Mesothelial cell of epicardium (in vitro differentiated cells): ENCODE results near the gene PROKR1. TPM values are rescaled to one million over a fixed set of nuclear protein-coding genes. Genes with fewer than 3 reads are reported as not detected.
"Not testable (repeated sequence)": the region's sequence is repeated elsewhere in the genome, so short reads cannot be mapped to it uniquely, and the experiment has no call there.

ENCODE experiments used
- DNase-seq, 2 experiments: peaks; one replicate each; pipeline ENCODE4 v3.0.0; 2021; ENCODE audit warnings: low spot score in 2 of 2; ENCODE audit not compliant: unreplicated experiment in 2 of 2
- H3K27ac Mint-ChIP-seq: 2 replicates; pipeline ENCODE4 v1.8.0; 2021; ENCODE audit warnings: mixed read lengths
- H3K27me3 Mint-ChIP-seq: 2 replicates; pipeline ENCODE4 v1.8.0; 2021; ENCODE audit warnings: low read depth, mixed read lengths
- H3K36me3 Mint-ChIP-seq: 2 replicates; pipeline ENCODE4 v1.8.0; 2021; ENCODE audit warnings: mixed read lengths
- H3K4me1 Mint-ChIP-seq: 2 replicates; pipeline ENCODE4 v1.8.0; 2021; ENCODE audit warnings: mixed read lengths
- H3K4me3 Mint-ChIP-seq: 2 replicates; pipeline ENCODE4 v1.8.0; 2021; ENCODE audit warnings: mild to moderate bottlenecking, moderate library complexity, mixed read lengths
- H3K9me3 Mint-ChIP-seq: 2 replicates; pipeline ENCODE4 v1.8.0; 2021; ENCODE audit warnings: mixed read lengths
- total RNA-seq: library from RNA; stranded (reverse); gene quantifications from 3 replicates; pipeline ENCODE4 v1.2.1, GENCODE V29; 2021
- TF ChIP-seq, protein P1 (sequence below): fragments of 200-600 bp; sonication (generic); IDR thresholded peaks from one replicate; pipeline ENCODE4 v1.5.0; 2021; ENCODE audit warnings: antibody characterized with exemption; ENCODE audit not compliant: unreplicated experiment

Gene PROKR1
- total RNA-seq, 1 donor from 2014 or later: 0.09 TPM

DNA sequence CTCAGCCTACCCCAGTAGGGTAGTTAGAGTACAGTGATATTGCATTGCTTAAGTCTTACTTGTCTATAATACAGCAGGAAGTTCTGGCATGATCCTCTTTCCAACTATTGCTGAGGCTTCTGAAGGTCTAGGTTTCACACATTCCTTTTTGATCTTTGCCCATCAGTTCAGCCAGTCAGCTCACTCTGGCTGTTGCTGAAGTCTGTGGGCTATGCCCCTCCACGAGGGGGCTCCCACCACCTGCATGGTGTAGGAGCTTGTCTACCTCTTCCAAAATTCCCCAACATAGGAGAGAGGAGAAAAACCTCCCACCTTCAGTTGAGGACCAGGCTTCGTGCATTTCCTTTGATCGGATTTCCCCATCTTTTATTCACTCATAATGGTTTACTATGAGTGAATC lies 26.3 kb downstream of the PROKR1 start:
- Mint-ChIP-seq H3K4me1 (no peaks in the 10 kb centered on the region), H3K27ac (no peak overlapping the region), H3K27me3 (peaks cover 29% of the 10 kb centered on the region), H3K4me3 (no peak overlapping the region), H3K9me3 (peaks cover 15% of the 10 kb centered on the region), H3K36me3 (no peaks in the 10 kb centered on the region)
- TF ChIP-seq, protein P1, sequence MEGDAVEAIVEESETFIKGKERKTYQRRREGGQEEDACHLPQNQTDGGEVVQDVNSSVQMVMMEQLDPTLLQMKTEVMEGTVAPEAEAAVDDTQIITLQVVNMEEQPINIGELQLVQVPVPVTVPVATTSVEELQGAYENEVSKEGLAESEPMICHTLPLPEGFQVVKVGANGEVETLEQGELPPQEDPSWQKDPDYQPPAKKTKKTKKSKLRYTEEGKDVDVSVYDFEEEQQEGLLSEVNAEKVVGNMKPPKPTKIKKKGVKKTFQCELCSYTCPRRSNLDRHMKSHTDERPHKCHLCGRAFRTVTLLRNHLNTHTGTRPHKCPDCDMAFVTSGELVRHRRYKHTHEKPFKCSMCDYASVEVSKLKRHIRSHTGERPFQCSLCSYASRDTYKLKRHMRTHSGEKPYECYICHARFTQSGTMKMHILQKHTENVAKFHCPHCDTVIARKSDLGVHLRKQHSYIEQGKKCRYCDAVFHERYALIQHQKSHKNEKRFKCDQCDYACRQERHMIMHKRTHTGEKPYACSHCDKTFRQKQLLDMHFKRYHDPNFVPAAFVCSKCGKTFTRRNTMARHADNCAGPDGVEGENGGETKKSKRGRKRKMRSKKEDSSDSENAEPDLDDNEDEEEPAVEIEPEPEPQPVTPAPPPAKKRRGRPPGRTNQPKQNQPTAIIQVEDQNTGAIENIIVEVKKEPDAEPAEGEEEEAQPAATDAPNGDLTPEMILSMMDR: no peak
- no peak for DNase-seq

DNA sequence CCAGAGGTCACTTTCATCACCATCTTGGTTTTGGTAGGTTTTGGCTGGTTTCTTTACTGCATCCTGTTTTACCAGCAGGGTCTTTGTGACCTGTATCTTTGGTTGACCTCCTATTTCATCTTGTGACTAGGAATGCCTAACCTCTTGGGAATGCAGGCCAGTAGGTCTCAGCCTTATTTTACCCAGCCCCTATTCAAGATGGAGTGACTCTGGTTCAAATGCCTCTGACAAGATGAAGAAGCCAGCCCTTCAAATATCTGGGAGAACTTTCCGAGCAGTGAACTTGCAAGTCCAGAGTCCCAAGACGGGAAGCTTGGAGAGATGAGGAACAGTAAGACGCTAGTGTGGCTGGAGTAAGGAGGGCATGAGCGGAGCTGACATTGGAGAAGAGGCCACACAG lies 28.6 kb downstream of the PROKR1 start:
- H3K36me3 Mint-ChIP-seq: no peaks in the 10 kb centered on the region
- no peak overlapping the region for H3K4me3 Mint-ChIP-seq
- TF ChIP-seq, protein P1: no peak
- H3K4me1 Mint-ChIP-seq: no peaks in the 10 kb centered on the region
- H3K27me3 Mint-ChIP-seq: peaks cover 24% of the 10 kb centered on the region
- H3K9me3 Mint-ChIP-seq: peaks cover 25% of the 10 kb centered on the region
- DNase-seq: no peak
- no peak overlapping the region for H3K27ac Mint-ChIP-seq

DNA sequence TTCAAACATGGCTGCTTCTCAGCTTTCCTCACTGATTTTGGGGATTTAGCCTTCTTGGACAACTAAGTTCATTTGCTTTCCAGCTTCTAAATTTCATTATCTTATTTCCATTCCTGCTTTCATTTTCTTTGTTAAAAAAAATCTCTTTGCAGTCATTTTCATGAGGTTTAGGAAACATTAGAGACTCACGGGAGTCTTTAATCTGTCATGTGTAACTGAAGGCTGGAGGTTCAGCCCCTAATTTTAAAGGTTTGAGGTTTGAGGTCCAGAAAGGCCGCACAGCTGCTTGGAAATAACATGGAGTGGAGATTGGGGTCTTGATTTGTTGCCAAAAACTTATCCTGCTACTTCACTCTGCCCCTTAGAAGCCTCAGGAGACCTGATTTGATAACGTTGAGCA lies 30.3 kb downstream of the PROKR1 start:
- no peak overlapping the region for H3K4me3 Mint-ChIP-seq
- no peaks in the 10 kb centered on the region for H3K36me3 Mint-ChIP-seq
- peaks cover 16% of the 10 kb centered on the region for H3K9me3 Mint-ChIP-seq
- peaks cover 23% of the 10 kb centered on the region for H3K27me3 Mint-ChIP-seq
- TF ChIP-seq, protein P1: no peak
- H3K27ac Mint-ChIP-seq: no peak overlapping the region
- H3K4me1 Mint-ChIP-seq: no peaks in the 10 kb centered on the region
- no peak for DNase-seq

DNA sequence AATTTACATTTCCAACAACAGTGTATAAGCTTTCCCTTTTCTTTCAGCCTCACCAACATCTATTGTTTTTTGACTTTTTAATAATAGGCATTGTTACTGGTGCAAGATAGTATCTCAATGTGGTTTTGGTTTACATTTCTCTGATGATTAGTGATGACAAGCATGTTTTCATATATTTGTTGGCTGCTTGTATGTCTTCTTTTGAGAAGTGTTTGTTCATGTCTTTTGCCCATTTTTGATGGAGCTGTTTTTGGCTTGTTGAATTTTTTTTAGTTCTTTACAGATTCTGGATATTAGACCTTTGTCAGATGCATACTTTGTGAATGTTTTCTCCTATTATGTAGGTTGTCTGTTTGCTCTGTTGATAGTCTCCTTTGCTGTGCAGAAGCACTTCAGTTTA lies 32.1 kb downstream of the PROKR1 start:
- no peak overlapping the region for H3K4me3 Mint-ChIP-seq
- H3K4me1 Mint-ChIP-seq: no peaks in the 10 kb centered on the region
- peaks cover 19% of the 10 kb centered on the region for H3K9me3 Mint-ChIP-seq
- peaks cover 14% of the 10 kb centered on the region for H3K27me3 Mint-ChIP-seq
- DNase-seq: no peak
- no peaks in the 10 kb centered on the region for H3K36me3 Mint-ChIP-seq
- H3K27ac Mint-ChIP-seq: no peak overlapping the region
- TF ChIP-seq, protein P1: no peak

DNA sequence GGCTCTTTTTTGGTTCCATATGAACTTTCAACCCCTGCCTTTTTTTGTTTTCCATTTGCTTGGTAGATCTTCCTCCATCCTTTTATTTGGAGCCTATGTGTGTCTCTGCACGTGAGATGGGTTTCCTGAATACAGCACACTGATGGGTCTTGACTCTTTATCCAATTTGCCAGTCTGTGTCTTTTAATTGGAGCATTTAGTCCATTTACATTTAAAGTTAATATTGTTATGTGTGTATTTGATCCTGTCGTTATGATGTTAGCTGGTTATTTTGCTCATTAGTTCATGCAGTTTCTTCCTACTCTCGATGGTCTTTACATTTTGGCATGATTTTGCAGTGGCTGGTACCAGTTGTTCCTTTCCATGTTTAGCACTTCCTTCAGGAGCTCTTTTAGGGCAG lies 34.5 kb downstream of the PROKR1 start:
- DNase-seq, H3K4me1 Mint-ChIP-seq, H3K27me3 Mint-ChIP-seq, H3K4me3 Mint-ChIP-seq, H3K36me3 Mint-ChIP-seq, H3K27ac Mint-ChIP-seq: not testable (repeated sequence)
- H3K9me3 Mint-ChIP-seq: peaks cover 34% of the 10 kb centered on the region

DNA sequence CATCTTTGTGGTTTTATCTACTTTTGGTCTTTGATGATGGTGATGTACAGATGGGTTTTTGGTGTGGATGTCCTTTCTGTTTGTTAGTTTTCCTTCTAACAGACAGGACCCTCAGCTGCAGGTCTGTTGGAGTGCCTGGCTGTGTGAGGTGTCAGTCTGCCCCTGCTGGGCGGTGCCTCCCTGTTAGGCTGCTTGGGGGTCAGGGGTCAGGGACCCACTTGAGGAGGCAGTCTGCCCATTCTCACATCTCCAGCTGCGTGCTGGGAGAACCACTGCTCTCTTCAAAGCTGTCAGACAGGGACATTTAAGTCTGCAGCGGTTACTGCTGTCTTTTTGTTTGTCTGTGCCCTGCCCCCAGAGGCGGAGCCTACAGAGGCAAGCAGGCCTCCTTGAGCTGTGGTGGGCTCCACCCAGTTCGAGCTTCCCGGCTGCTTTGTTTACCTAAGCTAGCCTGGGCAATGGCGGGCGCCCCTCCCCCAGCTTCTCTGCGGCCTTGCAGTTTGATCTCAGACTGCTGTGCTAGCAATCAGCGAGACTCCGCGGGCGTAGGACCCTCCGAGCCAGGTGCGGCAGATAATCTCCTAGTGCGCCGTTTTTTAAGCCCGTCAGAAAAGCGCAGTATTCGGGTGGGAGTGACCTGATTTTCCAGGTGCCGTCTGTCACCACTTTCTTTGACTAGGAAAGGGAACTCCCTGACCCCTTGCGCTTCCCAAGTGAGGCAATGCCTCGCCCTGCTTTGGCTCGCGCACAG lies 36.0 kb downstream of the PROKR1 start:
- not testable (repeated sequence) for H3K4me1 Mint-ChIP-seq, DNase-seq, H3K36me3 Mint-ChIP-seq, H3K27me3 Mint-ChIP-seq, H3K27ac Mint-ChIP-seq
- H3K9me3 Mint-ChIP-seq: peaks cover 30% of the 10 kb centered on the region
- peak overlapping the region; percentile 64 for H3K4me3 Mint-ChIP-seq

DNA sequence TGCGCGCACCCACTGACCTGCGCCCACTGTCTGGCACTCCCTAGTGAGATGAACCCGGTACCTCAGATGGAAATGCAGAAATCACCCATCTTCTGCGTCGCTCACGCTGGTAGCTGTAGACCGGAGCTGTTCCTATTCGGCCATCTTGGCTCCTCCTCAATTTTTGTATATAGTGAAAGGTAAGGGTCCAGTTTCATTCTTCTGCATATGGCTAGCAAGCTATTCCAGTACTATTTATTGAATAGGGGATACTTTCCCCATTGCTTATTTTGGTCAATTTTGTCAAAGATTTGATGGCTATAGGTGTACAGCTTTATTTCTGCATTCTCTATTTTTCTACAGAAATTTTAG lies 36.5 kb downstream of the PROKR1 start:
- Mint-ChIP-seq H3K4me3 (peak overlapping the region; percentile 64), H3K9me3 (peaks cover 26% of the 10 kb centered on the region)
- H3K4me1 Mint-ChIP-seq, DNase-seq, H3K27me3 Mint-ChIP-seq, H3K27ac Mint-ChIP-seq, H3K36me3 Mint-ChIP-seq: not testable (repeated sequence)
